Upper lobe of right lung (tissue), 1 donor: ENCODE measurements around the gene RAD51B. TPM values are rescaled to one million over a fixed set of nuclear protein-coding genes. Genes with fewer than 3 reads are reported as not detected.

ENCODE experiments used
- ATAC-seq: fragments of 200-7000 bp; cut with Tn5 transposase; one replicate; pipeline ENCODE4 v1.9.1; 2020; ENCODE audit warnings: mild to moderate bottlenecking, moderate library complexity
- DNase-seq: peaks from one replicate; pipeline ENCODE4 v3.0.0-alpha.2; 2020
- H3K27ac ChIP-seq: fragments of 200-600 bp; one replicate; pipeline ENCODE4 v1.8.0; 2022
- H3K27me3 ChIP-seq: fragments of 200-600 bp; one replicate; pipeline ENCODE4 v1.8.0; 2022; ENCODE audit warnings: mild to moderate bottlenecking
- H3K36me3 ChIP-seq: fragments of 200-600 bp; one replicate; pipeline ENCODE4 v1.8.0; 2022
- H3K4me1 ChIP-seq: fragments of 200-600 bp; one replicate; pipeline ENCODE4 v1.8.0; 2022
- H3K4me3 ChIP-seq: fragments of 200-600 bp; one replicate; pipeline ENCODE4 v1.8.0; 2022; ENCODE audit warnings: mild to moderate bottlenecking
- H3K9me3 ChIP-seq: fragments of 200-600 bp; one replicate; pipeline ENCODE4 v1.8.0; 2022
- intact Hi-C: fragments of 100-400 bp; cut with DNase I; formaldehyde crosslinking; loops from one replicate; pipeline ENCODE4 v1.11.0; 2022
- total RNA-seq: library from RNA; stranded (reverse); fragmentation: NEBNext Ultra II Directional; extraction: Animal tissue kit (Norgen Biotek cat#: 25700); gene quantifications from one replicate; pipeline ENCODE4 v1.2.1, GENCODE V29; 2021
- TF ChIP-seq, protein P1 (sequence below): fragments of 200-600 bp; IDR thresholded peaks from one replicate; pipeline ENCODE4 v1.8.0; 2022; ENCODE audit warnings: antibody characterized with exemption
- donor health status: DM: no; HTN: yes; CAD: no; lungs with severe emphysema.

The RAD51B gene
- total RNA-seq, 1 donor from 2014 or later, result 11.5 TPM

DNA sequence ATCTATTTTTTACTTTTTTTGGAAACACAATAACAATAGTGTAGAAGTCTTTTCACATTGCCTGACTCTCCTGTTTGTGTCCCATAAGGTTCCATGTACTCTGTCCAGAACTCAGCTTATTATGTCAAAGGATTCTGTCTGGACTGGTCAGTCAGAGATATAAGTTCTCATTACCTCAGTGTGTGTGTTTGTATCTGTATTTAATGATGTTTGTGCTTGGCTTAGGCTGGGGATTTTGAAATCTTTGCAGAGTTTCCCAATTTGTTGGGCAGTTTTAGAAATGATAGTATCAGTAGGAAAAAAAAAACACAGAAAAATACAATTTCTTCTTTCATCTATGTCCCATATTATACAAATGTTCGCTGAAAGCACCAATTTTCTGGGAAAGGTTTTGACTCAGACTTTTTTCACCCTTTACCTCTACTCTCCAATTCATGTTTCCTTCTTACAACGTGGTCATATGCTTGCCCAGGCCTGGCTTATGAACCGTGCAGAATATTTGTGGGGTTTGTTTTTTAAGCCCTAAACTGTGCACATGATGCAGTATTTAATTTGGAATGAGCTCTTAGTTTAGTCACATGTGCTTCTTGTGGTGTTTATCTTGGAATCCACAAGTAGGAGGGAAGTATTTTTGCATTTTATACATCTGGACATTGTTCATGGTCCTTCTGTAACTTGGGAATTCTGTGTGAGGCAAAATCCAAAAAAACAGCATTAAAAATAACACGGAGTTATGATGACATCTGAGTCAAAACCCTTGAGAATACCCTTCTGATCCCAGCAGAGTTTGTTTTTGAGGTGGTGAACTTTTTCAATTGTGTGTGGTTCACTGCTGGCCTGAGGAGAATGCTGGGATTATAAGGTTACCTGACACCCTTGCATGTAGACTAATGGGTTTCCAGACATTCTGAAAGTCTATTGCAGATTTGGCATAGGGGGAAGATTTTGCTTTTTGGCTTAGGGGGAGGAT is 121.2 kb downstream of the RAD51B start:
- intact Hi-C loops, result loop anchor here (10.0 kb wide), 1 partner anchor 304 kb away; no protein-coding TSS in a partner anchor

DNA sequence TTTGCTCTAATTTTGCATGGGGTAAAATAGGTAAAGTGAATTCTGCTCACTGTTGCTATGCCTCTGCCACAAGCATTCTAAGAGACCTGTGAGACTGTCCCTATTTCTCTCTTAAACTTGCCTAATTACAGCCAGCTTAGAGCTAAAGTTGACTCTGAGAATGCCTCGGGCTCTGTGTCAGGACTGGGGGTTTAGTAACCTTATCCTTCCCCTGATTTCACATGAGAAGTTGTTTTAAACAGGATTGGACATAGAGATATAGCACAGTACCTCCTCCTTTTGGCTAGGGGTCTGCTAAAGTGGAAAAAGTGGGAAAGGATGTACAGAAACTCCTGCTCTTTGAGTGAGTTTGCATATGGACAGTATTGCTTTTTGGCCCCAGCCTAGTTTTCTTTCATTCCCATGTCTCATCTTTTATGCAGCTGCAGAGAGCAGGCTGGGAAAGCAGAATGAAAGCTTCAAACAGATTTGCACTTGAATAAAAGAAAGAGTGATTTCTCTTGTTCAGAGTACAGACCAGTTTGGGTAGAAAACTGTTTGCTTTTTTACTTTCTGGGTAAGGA is 122.0 kb downstream of the RAD51B start:
- intact Hi-C loops, result loop anchor here (10.0 kb wide), 1 partner anchor 303 kb away; no protein-coding TSS in a partner anchor
- no peaks in the 10 kb centered on the region for H3K27me3 ChIP-seq
- H3K9me3 ChIP-seq, result no peaks in the 10 kb centered on the region
- H3K27ac ChIP-seq, result peak overlapping the region; percentile 61
- DNase-seq (no peak), ATAC-seq (peak; percentile 40)
- H3K36me3 ChIP-seq, result no peaks in the 10 kb centered on the region
- TF ChIP-seq, protein P1, sequence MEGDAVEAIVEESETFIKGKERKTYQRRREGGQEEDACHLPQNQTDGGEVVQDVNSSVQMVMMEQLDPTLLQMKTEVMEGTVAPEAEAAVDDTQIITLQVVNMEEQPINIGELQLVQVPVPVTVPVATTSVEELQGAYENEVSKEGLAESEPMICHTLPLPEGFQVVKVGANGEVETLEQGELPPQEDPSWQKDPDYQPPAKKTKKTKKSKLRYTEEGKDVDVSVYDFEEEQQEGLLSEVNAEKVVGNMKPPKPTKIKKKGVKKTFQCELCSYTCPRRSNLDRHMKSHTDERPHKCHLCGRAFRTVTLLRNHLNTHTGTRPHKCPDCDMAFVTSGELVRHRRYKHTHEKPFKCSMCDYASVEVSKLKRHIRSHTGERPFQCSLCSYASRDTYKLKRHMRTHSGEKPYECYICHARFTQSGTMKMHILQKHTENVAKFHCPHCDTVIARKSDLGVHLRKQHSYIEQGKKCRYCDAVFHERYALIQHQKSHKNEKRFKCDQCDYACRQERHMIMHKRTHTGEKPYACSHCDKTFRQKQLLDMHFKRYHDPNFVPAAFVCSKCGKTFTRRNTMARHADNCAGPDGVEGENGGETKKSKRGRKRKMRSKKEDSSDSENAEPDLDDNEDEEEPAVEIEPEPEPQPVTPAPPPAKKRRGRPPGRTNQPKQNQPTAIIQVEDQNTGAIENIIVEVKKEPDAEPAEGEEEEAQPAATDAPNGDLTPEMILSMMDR, result no peak
- H3K4me1 ChIP-seq, result peaks cover 47% of the 10 kb centered on the region
- H3K4me3 ChIP-seq, result peak overlapping the region; percentile 15

More for the DNA sequence above, 121.2 kb downstream of the RAD51B start:
- Histone ChIP-seq H3K27me3 (no peaks in the 10 kb centered on the region), H3K27ac (peak overlapping the region; percentile 61), H3K4me3 (no peak overlapping the region), H3K9me3 (no peaks in the 10 kb centered on the region), H3K36me3 (no peaks in the 10 kb centered on the region), H3K4me1 (peaks cover 47% of the 10 kb centered on the region)
- DNase-seq (no peak), ATAC-seq (peak; percentile 31)
- TF ChIP-seq, protein P1, result no peak

DNA sequence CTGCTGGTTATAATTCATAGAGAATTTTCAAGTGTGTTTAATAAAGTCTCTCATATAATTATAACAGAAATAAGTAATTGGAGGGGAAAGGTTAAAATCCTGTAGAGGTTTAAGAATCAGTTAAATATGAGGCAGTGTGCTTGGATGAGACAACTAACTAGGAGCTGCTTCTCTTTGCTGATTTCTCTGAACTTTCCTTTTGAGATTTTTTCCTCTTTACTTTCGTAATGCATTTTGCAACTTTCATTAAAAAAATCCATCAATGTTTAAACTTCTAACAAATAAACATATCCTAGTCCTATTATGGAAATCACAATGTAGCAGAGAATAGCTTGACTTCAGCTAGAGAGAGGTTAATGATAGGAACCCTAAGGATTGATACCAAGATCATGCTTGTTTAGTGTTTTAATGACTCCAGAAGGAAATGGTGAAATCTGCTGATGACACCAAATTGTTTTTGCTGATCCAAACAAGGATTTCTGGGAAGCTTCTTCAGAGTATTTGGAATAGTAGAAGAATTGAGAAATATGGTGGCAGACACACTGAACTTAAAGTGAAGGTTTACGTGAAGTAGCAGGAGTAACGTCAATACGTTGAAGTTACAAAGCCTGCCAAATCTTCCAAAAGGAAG is 122.6 kb downstream of the RAD51B start:
- ATAC-seq, result no peak
- intact Hi-C loops, result loop anchor here (10.0 kb wide), 1 partner anchor 303 kb away; no protein-coding TSS in a partner anchor
- TF ChIP-seq, protein P1, result no peak

DNA sequence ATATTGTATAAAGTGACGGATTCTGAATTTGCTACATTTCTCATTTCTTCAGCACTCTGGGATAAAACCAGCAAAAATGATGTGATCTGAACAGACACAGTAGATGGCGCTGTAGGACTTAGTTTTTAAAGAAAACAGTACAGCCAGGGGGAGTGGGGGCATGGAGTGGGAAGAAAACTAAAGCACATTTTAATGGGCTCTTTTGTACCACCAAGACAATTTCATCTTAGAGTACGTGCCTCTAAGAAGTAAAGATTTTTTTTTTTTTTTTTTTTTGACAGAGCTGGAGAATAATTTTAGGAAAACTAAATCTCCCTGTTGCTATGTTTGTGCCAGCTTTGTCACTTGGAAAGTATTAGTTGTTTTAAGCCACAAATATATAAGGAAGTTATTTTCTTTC is 124.4 kb downstream of the RAD51B start:
- peaks cover 47% of the 10 kb centered on the region for H3K4me1 ChIP-seq
- no peak for DNase-seq
- ATAC-seq, result peak; percentile 93
- intact Hi-C loops, result loop anchor here (10.0 kb wide), 1 partner anchor 301 kb away; no protein-coding TSS in a partner anchor
- H3K27ac ChIP-seq, result peak overlapping the region; percentile 8
- H3K36me3 ChIP-seq, result no peaks in the 10 kb centered on the region
- no peaks in the 10 kb centered on the region for H3K9me3 ChIP-seq
- H3K4me3 ChIP-seq, result no peak overlapping the region
- no peaks in the 10 kb centered on the region for H3K27me3 ChIP-seq
- TF ChIP-seq, protein P1, result peak; percentile 72

More for the DNA sequence above, 122.6 kb downstream of the RAD51B start:
- peaks cover 47% of the 10 kb centered on the region for H3K4me1 ChIP-seq
- H3K27ac ChIP-seq, result peak overlapping the region; percentile 61
- peak overlapping the region; percentile 15 for H3K4me3 ChIP-seq
- H3K27me3 ChIP-seq, result no peaks in the 10 kb centered on the region
- no peaks in the 10 kb centered on the region for H3K36me3 ChIP-seq
- no peak for DNase-seq
- H3K9me3 ChIP-seq, result no peaks in the 10 kb centered on the region

DNA sequence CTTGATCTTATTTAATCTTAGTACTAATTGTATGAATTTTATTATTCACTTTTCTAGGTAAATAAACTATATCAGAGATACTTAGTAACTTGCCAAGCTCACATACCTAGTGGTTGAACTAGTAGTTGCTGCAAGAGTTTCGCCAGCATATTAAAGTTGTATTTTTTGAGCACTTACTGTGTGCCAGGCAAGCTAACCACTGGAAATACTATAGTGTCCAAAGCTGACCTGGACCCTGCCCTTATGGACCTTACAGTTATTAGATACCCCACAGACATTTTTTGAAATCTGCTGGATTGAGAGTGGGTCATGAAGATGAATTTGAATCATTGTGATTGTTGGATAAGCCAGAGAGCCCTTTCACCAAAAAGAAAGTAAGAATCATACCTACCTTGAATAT is 125.0 kb downstream of the RAD51B start:
- Histone ChIP-seq H3K36me3 (no peaks in the 10 kb centered on the region), H3K9me3 (peaks cover 3% of the 10 kb centered on the region), H3K27ac (peak overlapping the region; percentile 8), H3K27me3 (no peaks in the 10 kb centered on the region), H3K4me3 (no peak overlapping the region), H3K4me1 (peaks cover 47% of the 10 kb centered on the region)
- intact Hi-C loops, result loop anchor here (10.0 kb wide), 1 partner anchor 300 kb away; no protein-coding TSS in a partner anchor
- DNase-seq, result no peak
- TF ChIP-seq, protein P1, result no peak
- ATAC-seq, result no peak
